B cell (primary cell): ENCODE results near the gene YTHDC1. TPM values are rescaled to one million over a fixed set of nuclear protein-coding genes. Genes with fewer than 3 reads are reported as not detected.

Experiments used
- ATAC-seq: fragments of 200-7000 bp; cut with Tn5 transposase; one replicate; pipeline ENCODE4 v1.10.0; 2021; ENCODE audit warnings: low read depth, mild to moderate bottlenecking, moderate number of reproducible peaks, moderate library complexity
- CTCF ChIA-PET: fragments of 350-600 bp; sonication (Branson Sonifier 250); formaldehyde crosslinking; loops from one replicate; lab custom pipeline; 2021; ENCODE audit warnings: antibody characterized with exemption, inconsistent platforms; lab: Charles Lee
- POLR2A ChIA-PET: fragments of 350-600 bp; sonication (Branson Sonifier 250); formaldehyde crosslinking; loops from one replicate; lab custom pipeline; 2021; ENCODE audit warnings: antibody characterized with exemption; lab: Charles Lee
- DNase-seq: peaks from one replicate; pipeline ENCODE4 v3.0.0; 2013
- H2AFZ ChIP-seq: 2 replicates; pipeline ENCODE4 v1.6.1; 2012; ENCODE audit warnings: mild to moderate bottlenecking, low read depth, low read length; ENCODE audit not compliant: insufficient read depth, poor library complexity, severe bottlenecking
- H3K27ac ChIP-seq, 2 donors: 1 replicate in 1 of 2; 2 replicates in 1 of 2; pipeline ENCODE4 v1.5.1; 2012 to 2013; ENCODE audit warnings: low read length in 2 of 2, mild to moderate bottlenecking in 2 of 2, moderate library complexity in 1 of 2
- H3K27me3 ChIP-seq, 4 experiments: fragments of 200-600 bp in 1 of 4; sonication (generic) in 1 of 4; replicated peaks in 1 of 4; 1 replicate in 2 of 4; 2 replicates in 2 of 4; pipeline versions ENCODE4 v1.6.1 to v1.7.0; 2013 to 2016; ENCODE audit warnings: low read length in 3 of 4, mild to moderate bottlenecking in 2 of 4, mixed read lengths in 1 of 4, moderate library complexity in 1 of 4; ENCODE audit not compliant: insufficient read depth in 4 of 4, control insufficient read depth in 3 of 4; ENCODE audit errors: control extremely low read depth in 1 of 4
- H3K36me3 ChIP-seq, 2 experiments: replicated peaks in 1 of 2; 1 replicate in 1 of 2; 2 replicates in 1 of 2; pipeline versions ENCODE4 v1.6.1 to v1.7.1; 2013; ENCODE audit warnings: low read length in 1 of 2; ENCODE audit not compliant: insufficient read depth in 2 of 2, control insufficient read depth in 1 of 2; ENCODE audit errors: control extremely low read depth in 1 of 2, extremely low read depth in 1 of 2
- H3K4me1 ChIP-seq, 2 donors: fragments of 200-600 bp in 1 of 2; sonication (generic) in 1 of 2; 1 replicate in 1 of 2; 2 replicates in 1 of 2; pipeline versions ENCODE4 v1.5.1 to v1.6.1; 2013 to 2017; ENCODE audit warnings: low read length in 2 of 2; ENCODE audit not compliant: control insufficient read depth in 2 of 2, insufficient read depth in 2 of 2
- H3K4me2 ChIP-seq: replicated peaks from 2 replicates; pipeline ENCODE3; 2012; ENCODE audit warnings: mild to moderate bottlenecking, low read depth, low read length; ENCODE audit not compliant: poor library complexity, severe bottlenecking
- H3K4me3 ChIP-seq, 5 experiments: fragments of 200-600 bp in 1 of 5; sonication (generic) in 1 of 5; 1 replicate in 3 of 5; 2 replicates in 2 of 5; pipeline versions ENCODE4 v1.5.1 to v1.7.0; 2011 to 2016; ENCODE audit warnings: low read length in 4 of 5, mild to moderate bottlenecking in 4 of 5, low read depth in 2 of 5, control low read depth in 1 of 5, moderate library complexity in 1 of 5; ENCODE audit not compliant: insufficient read depth in 1 of 5; ENCODE audit errors: control extremely low read depth in 1 of 5, extremely low read depth in 1 of 5
- H3K79me2 ChIP-seq: fragments of 200-600 bp; sonication (generic); one replicate; pipeline ENCODE4 v1.6.0; 2016; ENCODE audit warnings: low read length; ENCODE audit not compliant: control insufficient read depth, insufficient read depth
- H3K9ac ChIP-seq: fragments of 200-600 bp; sonication (generic); 2 replicates; pipeline ENCODE4 v1.6.1; 2017; ENCODE audit warnings: mild to moderate bottlenecking, low read length, moderate library complexity
- H3K9me3 ChIP-seq, 3 donors: one replicate each; pipeline versions ENCODE4 v1.6.1 to v1.7.1; 2013; ENCODE audit warnings: low read length in 2 of 3; ENCODE audit not compliant: control insufficient read depth in 2 of 3, insufficient read depth in 1 of 3; ENCODE audit errors: control extremely low read depth in 1 of 3
- H4K20me1 ChIP-seq: 2 replicates; pipeline ENCODE4 v1.6.0; 2012; ENCODE audit warnings: mild to moderate bottlenecking, low read length; ENCODE audit not compliant: insufficient read depth, control insufficient read depth, poor library complexity, severe bottlenecking
- H3K27ac Mint-ChIP-seq: one replicate; pipeline ENCODE4 v1.8.0; 2021; ENCODE audit warnings: mixed read lengths
- H3K27me3 Mint-ChIP-seq: one replicate; pipeline ENCODE4 v1.8.0; 2021; ENCODE audit warnings: mixed read lengths
- H3K4me1 Mint-ChIP-seq: one replicate; pipeline ENCODE4 v1.8.0; 2021; ENCODE audit warnings: mixed read lengths
- H3K4me3 Mint-ChIP-seq: one replicate; pipeline ENCODE4 v1.8.0; 2021; ENCODE audit warnings: mixed read lengths
- H3K9me3 Mint-ChIP-seq: one replicate; pipeline ENCODE4 v1.8.0; 2022; ENCODE audit warnings: mixed read lengths; ENCODE audit not compliant: insufficient read depth
- EZH2 ChIP-seq: IDR thresholded peaks from 2 replicates; pipeline ENCODE4 v1.6.1; 2012; ENCODE audit warnings: borderline replicate concordance, low read depth, mild to moderate bottlenecking, moderate library complexity, low read length; ENCODE audit not compliant: insufficient read depth, poor library complexity, severe bottlenecking
- whole genome bisulfite sequencing: methylation state at CpG from one replicate; pipeline ENCODE4 v1.1.5; 2013; ENCODE audit warnings: missing lambda C conversion rate; ENCODE audit not compliant: insufficient coverage; 5-methylcytosine and 5-hydroxymethylcytosine counted together
- intact Hi-C: fragments of 100-400 bp; cut with micrococcal nuclease; formaldehyde crosslinking; loops from one replicate; pipeline ENCODE4 v1.10.0; 2022
- polyA plus RNA-seq: library from polyadenylated mRNA; depleted of rRNA; stranded (reverse); fragments of >200 nt; gene quantifications from 2 replicates; pipeline ENCODE4 v1.2.3, GENCODE V29; 2012
- small RNA-seq: library from RNA; depleted of rRNA; stranded (forward); fragments of <200 nt; gene quantifications from one replicate; pipeline ENCODE3, GENCODE V24; 2012; ENCODE audit warnings: low replicate concordance, low read depth; ENCODE audit not compliant: insufficient read length
- total RNA-seq, 2 donors: library from RNA; stranded (reverse); fragments of 120-200 nt in 1 of 2; gene quantifications; 1 replicate in 1 of 2; 2 replicates in 1 of 2; pipeline versions ENCODE4 v1.2.3 to v1.2.4, GENCODE V29; 2013 to 2022
- TF ChIP-seq, protein P1 (sequence below): fragments of 200-600 bp; IDR thresholded peaks from one replicate; pipeline ENCODE4 v1.8.0; 2022; ENCODE audit warnings: antibody characterized with exemption, mild to moderate bottlenecking

YTHDC1 gene
- total and polyA plus RNA-seq, 2 donors (not counting 1 experiment from before 2014, with no cell fraction given), result 26.9 to 179 TPM

DNA sequence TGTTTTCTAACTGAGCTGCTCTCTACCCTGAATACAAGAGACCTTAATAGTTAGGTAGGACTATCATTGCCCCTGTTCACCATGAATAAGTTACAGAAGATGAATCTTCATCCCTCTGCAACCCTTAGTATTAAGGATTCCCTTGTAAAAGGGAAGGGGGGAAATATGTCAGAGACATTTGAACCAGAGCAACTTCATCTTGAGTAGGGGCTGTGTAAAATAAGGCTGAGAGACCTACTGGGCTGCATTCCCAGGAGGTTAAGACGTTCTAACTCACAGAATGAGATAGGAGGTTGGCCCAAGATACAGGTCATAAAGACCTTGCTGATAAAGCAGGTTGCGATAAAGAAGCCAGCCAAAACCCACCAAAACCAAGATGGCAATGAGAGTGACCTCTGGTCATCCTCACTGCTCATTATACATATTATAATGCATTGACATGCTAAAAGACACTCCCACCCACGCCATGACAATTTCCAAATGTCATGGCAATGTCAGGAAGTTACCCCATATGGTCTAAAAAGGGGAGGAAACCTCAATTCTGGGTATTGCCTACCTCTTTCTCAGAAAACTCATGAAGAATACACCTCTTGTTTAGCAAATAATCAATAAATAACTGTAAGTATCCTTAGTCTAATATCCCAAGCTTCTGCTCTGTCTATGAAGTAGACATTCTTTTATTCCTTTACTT, 84.9 kb downstream of the YTHDC1 start:
- H3K27me3 ChIP-seq, result no peaks in the 10 kb centered on the region
- H3K9ac ChIP-seq, result no peak overlapping the region
- Mint-ChIP-seq H3K27ac (no peak overlapping the region), H3K9me3 (no peaks in the 10 kb centered on the region), H3K4me3 (no peak overlapping the region), H3K27me3 (peaks cover 4% of the 10 kb centered on the region), H3K4me1 (no peaks in the 10 kb centered on the region)
- intact Hi-C loops, result no loop called here
- ChIA-PET CTCF (no interaction called here), POLR2A (no interaction called here)
- H3K79me2 ChIP-seq, result no peaks in the 10 kb centered on the region
- no peaks in the 10 kb centered on the region for H3K36me3 ChIP-seq
- H2AFZ ChIP-seq, result no peak overlapping the region
- peaks cover 0 to 3% (median 0%) of the 10 kb centered on the region in 3 donors for H3K9me3 ChIP-seq
- DNase-seq (no peak), ATAC-seq (no peak)
- no peak overlapping the region for H3K4me2 ChIP-seq
- TF ChIP-seq EZH2, result no peak
- TF ChIP-seq, protein P1, sequence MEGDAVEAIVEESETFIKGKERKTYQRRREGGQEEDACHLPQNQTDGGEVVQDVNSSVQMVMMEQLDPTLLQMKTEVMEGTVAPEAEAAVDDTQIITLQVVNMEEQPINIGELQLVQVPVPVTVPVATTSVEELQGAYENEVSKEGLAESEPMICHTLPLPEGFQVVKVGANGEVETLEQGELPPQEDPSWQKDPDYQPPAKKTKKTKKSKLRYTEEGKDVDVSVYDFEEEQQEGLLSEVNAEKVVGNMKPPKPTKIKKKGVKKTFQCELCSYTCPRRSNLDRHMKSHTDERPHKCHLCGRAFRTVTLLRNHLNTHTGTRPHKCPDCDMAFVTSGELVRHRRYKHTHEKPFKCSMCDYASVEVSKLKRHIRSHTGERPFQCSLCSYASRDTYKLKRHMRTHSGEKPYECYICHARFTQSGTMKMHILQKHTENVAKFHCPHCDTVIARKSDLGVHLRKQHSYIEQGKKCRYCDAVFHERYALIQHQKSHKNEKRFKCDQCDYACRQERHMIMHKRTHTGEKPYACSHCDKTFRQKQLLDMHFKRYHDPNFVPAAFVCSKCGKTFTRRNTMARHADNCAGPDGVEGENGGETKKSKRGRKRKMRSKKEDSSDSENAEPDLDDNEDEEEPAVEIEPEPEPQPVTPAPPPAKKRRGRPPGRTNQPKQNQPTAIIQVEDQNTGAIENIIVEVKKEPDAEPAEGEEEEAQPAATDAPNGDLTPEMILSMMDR, result no peak
- no peak overlapping the region for H3K27ac ChIP-seq
- H4K20me1 ChIP-seq, result no peaks in the 10 kb centered on the region
- 100% methylated on average over 1 of the region's 3 CpGs for WGBS
- no peaks in the 10 kb centered on the region for H3K4me1 ChIP-seq
- no peak overlapping the region for H3K4me3 ChIP-seq

Small RNA genes within 50 kb of the gene (small RNA-seq; reads per million reads assigned to genes)
- gene MT2P1, result not detected

Other genes with a start within 250 kb of the YTHDC1 start
- gene TMPRSS11F, start 220.2 kb downstream of the YTHDC1 start, total RNA-seq, result not detected in 2 replicates
- gene TMPRSS11F, start 220.2 kb downstream of the YTHDC1 start, polyA plus RNA-seq, result not detected in 2 replicates
- gene TMPRSS11B, start 104.4 kb downstream of the YTHDC1 start, total RNA-seq, result not detected in 2 replicates
- not detected in 2 replicates for gene TMPRSS11B, start 104.4 kb downstream of the YTHDC1 start, polyA plus RNA-seq
- not detected in 2 replicates for gene TMPRSS11E, start 97.4 kb upstream of the YTHDC1 start, total RNA-seq
- 0.06 TPM in 1 of 2 replicates, not detected in the other for gene TMPRSS11E, start 97.4 kb upstream of the YTHDC1 start, polyA plus RNA-seq
- 0.41 and 0.52 TPM in 2 replicates for gene UGT2B17, start 226.2 kb upstream of the YTHDC1 start, total RNA-seq
- 0.26 TPM in 1 of 2 replicates, not detected in the other for gene UGT2B17, start 226.2 kb upstream of the YTHDC1 start, polyA plus RNA-seq